Hypothalamus (tissue), 51 donors: ENCODE data around the gene RAB6B.

Experiments used
- DNase-seq, 51 donors: peaks; one replicate each; lab custom pipeline; 2025; lab: John Stamatoyannopoulos, UW

The RAB6B gene

GRCh38 chr3:133882986-133883586 lies 12.6 kb downstream of the RAB6B start:
- peak in 2 of 51 donors; percentile 16 to 24 for DNase-seq

GRCh38 chr3:133881939-133882825 lies 13.5 kb downstream of the RAB6B start:
- no peak for DNase-seq

- DNase-seq: no peak
Observed at GRCh38 chr3:133881492-133881891, 14.2 kb downstream of the RAB6B start.

GRCh38 chr3:133880886-133881455 lies 14.7 kb downstream of the RAB6B start:
- no peak for DNase-seq

GRCh38 chr3:133880287-133880686 lies 15.4 kb downstream of the RAB6B start:
- no peak for DNase-seq

- no peak for DNase-seq
Observed at GRCh38 chr3:133878518-133878917, 17.2 kb downstream of the RAB6B start.

DNA sequence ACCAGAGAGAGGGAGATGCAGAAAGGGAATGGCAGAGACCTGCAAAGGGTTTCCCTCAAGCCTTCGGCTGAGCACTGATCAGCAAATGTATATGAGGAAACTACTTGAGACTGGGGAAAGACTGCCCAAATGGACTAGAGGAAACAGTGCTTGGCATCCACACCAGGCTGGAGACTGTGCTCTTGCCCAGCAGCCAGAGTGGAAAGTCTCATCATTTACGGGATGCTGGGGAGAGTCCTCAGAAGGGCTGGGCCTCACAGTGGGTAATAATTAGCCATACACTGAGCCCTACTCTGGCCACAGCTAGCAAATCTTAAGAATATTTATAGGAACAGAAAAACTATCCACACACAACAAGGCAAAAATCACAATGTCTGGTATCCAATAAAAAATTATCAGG lies 18.5 kb downstream of the RAB6B start:
- DNase-seq: no peak

DNA sequence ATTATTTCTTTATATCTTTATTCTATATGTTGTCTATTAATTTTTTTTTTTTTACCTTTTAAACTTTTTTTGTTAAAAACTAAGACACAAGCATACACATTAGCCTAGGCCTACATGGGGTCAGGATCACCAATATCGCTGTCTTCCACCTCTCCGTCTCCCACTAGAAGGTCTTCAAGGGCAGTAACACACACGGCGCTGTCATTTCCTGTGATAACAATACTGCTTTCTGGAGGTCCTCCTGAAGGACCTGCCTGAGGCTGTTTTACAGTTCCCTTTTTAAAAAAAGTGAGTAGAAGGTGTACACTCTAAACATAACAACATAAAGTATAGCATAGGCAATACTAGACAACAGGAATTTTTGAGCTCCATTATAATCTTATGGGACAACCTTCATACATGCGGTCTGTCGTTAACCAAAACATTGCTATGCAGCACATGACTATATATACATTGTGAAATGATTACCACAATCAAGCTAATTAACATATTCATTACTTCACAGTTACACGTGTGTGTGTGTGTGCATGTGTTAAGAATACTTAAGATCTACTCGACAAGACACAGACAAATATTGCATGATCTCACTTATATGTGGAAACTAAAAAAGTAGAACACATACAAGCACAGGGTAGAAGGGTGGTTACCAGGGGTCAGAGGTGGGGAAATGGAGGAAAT lies 20.8 kb downstream of the RAB6B start:
- DNase-seq: no peak

DNA sequence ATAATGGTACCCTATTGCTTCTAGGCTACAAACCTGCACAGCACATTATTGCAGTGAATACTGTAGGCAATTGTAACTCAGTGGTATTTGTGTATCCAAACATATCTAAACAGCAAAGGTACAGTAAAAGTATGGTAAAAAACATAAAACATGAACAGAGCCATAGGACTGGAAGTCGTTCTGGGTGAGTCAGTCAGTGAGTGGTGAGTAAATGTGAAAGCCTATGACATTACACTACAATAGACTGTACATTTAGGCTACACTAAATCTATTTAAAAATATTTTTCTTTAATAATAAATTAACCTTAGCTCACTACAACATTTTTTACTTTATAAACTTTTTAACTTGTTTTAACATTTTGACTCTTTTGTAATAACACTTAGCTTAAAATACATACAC lies 21.3 kb downstream of the RAB6B start:
- DNase-seq: no peak

GRCh38 chr3:133872781-133873180 lies 22.9 kb downstream of the RAB6B start:
- no peak for DNase-seq

- DNase-seq: no peak
Observed at GRCh38 chr3:133872161-133872560, 23.5 kb downstream of the RAB6B start.

- no peak for DNase-seq
Observed at GRCh38 chr3:133871368-133872090, 24.2 kb downstream of the RAB6B start.

GRCh38 chr3:133870822-133871221 lies 24.9 kb downstream of the RAB6B start:
- DNase-seq: no peak

DNA sequence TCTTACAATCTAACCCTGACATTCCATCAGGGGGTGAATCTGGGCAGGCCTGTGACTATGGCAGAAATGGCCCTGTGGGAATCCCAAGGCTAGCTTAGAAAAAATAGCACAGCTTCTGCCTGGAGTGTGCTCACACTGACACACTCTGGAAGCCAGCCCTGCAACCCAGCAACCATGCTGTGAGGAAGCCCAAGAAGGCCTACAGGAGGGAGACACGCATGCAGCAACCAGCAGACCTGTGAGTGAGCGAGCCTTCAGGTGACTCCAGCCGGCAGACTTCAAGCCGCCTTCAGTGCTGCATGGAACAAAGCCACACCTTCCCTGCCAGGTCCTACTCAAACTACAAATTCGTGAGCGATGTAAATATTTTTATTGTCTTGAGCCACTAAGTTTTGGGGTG lies 26.1 kb downstream of the RAB6B start:
- DNase-seq: no peak

DNA sequence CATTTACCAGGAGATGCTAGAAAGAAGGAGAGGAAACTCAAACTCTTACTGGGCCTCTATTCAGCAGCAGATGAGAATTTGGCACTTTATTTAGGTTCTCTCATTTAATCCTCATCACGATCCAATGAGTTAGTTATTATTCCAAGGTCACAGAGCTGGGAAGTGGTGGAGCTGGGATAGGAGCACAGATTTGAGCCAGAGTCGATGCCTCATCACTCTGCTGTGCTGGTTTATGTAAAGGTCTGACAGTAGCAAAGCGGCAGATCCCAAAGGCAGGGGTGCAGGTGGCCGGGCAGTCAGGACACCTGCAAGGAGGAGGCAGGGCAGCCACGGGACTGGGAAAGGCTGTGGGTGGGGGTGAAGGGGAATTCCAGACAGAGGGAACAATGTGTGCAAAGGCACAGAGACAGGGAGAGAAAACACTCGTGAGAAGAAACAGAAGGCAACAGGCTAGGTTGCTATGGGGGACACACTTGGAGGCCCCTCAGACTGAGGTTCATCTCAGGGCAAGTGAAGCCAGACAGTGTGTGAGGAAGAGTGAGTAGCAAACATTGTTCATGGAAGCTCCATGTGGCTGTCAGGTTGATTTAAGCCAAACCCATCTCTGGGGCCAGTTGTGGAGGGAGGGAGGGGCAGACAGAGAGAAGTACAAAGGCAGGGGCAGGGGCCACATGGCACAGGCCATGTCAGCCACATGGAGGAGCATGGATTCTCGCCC lies 26.8 kb downstream of the RAB6B start:
- DNase-seq: peak in 2 of 51 donors; percentile 16 to 27

- no peak for DNase-seq
Observed at GRCh38 chr3:133868186-133868585, 27.5 kb downstream of the RAB6B start.

GRCh38 chr3:133866141-133866540 lies 29.5 kb downstream of the RAB6B start:
- DNase-seq: no peak

DNA sequence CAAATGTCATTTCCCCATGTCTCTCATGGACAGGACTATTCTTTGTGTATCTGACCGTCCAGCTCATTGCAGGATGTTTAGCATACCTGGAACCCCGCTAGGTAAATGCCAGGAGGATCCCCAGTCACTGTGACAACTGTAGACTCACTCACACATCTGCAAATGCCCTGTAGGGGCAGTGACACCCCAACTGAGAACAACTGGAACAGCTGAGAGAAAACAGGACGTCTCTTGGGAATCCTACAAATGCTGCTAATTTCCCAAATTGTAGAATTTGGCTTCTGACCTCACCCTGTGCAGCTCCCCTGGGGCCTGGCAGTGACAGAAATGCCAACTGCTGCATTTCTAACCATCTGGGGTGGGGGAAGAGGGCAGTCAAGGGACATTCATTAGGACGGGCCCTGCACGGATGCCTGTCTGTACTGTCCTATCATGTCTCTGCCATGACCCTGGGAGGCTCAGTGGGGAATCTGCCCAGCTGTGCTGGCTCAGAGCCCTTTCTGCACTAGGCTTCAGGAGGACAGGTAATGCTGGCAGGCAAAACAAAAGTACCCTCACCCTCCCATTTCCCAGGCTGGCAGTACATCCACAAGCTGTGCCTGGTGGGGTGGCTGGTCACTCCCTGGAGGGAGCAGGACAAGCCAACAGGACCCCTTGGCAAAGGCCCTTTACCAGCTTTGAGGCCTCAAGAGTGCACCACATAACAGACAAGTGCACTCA lies 30.4 kb downstream of the RAB6B start:
- no peak for DNase-seq

DNA sequence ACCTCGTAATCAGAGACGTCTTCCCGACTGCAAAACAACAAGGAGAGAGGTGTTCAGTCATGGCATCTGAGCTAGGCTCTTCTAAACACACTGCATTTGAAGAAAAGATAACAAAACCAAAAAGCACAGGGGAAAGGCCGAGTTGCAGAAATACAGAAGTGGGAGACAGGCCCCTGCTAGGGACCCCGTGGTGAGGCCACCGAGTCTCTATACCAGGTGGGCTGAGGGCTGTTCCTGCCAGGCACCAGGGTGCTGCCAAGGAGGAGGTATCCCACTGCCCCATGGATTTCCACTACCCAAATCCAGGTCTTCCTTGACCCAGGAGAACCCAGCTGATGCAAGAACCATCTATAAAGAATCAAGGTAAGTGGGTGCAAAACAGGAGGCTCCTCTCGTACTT lies 31.1 kb downstream of the RAB6B start:
- no peak for DNase-seq
